ENCODE results near the gene GSE1.

Gene GSE1

GRCh38 chr16:85632709-85633437, 19.8 kb downstream of the GSE1 start:
- no peak for TF ChIP-seq ZFX (IDR thresholded peaks at IDR 0.05; ENCODE audit: borderline replicate concordance)
- TF ChIP-seq, protein P1, sequence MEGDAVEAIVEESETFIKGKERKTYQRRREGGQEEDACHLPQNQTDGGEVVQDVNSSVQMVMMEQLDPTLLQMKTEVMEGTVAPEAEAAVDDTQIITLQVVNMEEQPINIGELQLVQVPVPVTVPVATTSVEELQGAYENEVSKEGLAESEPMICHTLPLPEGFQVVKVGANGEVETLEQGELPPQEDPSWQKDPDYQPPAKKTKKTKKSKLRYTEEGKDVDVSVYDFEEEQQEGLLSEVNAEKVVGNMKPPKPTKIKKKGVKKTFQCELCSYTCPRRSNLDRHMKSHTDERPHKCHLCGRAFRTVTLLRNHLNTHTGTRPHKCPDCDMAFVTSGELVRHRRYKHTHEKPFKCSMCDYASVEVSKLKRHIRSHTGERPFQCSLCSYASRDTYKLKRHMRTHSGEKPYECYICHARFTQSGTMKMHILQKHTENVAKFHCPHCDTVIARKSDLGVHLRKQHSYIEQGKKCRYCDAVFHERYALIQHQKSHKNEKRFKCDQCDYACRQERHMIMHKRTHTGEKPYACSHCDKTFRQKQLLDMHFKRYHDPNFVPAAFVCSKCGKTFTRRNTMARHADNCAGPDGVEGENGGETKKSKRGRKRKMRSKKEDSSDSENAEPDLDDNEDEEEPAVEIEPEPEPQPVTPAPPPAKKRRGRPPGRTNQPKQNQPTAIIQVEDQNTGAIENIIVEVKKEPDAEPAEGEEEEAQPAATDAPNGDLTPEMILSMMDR (IDR thresholded peaks at IDR 0.05): no peak
- no peak overlapping the region for H3K27ac ChIP-seq

- no peak overlapping the region for H3K27ac ChIP-seq
- TF ChIP-seq, protein P1 (IDR thresholded peaks at IDR 0.05): no peak
These were observed 20.3 kb downstream of the GSE1 start for GRCh38 chr16:85633438-85633743.

- no peak for TF ChIP-seq ZFX (IDR thresholded peaks at IDR 0.05; ENCODE audit: borderline replicate concordance)
- TF ChIP-seq, protein P1 (IDR thresholded peaks at IDR 0.05): no peak
- H3K27ac ChIP-seq: no peak overlapping the region
These were observed 20.8 kb downstream of the GSE1 start for GRCh38 chr16:85633888-85634287.

DNA sequence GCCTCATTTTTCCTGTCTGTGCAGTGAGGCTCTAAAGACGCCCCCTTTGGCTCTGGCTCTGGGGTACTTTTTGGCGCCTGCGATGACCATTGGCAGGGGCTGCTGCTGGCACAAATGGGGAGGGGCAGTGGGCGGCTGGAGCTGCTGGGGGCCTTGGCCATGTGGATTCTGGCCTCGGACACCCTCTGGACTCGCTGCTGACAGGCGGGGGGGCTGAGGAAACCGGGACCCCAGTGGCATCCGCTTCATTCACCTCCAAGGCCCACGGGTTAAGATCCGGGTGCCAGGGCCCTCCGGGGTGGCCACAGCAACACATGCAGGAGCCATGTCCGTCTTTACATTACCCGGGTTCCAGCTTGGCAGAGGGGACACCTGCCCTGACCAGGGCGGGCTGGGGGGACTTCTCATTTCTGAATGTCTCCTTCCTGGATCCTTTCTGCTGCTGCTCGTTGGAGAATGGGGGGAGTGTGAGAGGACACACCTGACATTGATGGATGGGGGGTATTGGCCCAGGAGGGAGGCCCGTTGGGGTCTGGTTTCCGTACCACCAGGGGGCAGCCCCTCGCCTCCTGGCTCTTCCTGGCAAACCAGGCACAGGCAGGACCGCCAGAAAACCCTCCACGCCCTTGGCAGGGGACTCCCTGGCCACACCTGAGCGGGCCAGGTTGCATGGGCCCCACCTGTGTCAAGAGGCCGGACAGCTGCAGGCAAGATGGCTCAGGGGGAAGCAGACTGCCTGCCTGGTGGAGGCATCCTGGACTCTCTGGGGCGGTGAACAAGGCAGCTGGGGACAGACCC, 21.8 kb downstream of the GSE1 start:
- no peak overlapping the region for H3K27ac ChIP-seq
- TF ChIP-seq ZFX (IDR thresholded peaks at IDR 0.05; ENCODE audit: borderline replicate concordance): no peak
- TF ChIP-seq, protein P1 (IDR thresholded peaks at IDR 0.05): peak; percentile 31

- TF ChIP-seq, protein P1 (IDR thresholded peaks at IDR 0.05): no peak
- no peak for TF ChIP-seq ZFX (IDR thresholded peaks at IDR 0.05; ENCODE audit: borderline replicate concordance)
- no peak overlapping the region for H3K27ac ChIP-seq
These were observed 22.5 kb downstream of the GSE1 start for GRCh38 chr16:85635545-85636140.

DNA sequence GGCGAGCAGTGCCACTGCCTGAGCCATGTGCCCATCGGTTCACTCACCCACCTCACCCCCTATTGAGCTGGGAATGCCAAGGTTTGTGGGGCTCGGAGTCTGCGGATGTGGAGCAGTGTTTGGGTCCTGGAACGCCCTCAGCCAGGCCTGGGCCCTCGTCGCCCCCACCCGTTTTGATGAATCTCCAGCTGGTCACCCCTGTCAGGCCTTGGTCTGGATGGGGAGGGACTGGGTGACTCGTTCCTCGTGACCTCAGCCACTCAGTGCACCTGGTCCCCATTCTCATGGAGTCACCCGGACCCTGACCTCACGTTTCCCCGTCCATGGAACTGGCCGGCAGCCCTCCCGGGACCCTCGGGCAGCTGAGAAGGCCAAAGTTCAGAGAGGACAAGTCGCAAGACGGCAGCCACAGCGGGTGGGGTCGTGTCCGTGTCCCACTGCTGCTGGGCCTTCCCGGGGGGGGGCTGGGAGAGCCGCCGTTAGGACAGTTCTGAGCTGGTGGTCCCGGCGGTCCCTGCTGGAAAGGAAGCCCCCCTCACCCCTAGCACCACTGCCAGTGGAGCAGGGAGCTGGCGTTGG, 23.2 kb downstream of the GSE1 start:
- no peak overlapping the region for H3K27ac ChIP-seq
- TF ChIP-seq, protein P1 (IDR thresholded peaks at IDR 0.05): no peak
- TF ChIP-seq ZFX (IDR thresholded peaks at IDR 0.05; ENCODE audit: borderline replicate concordance): no peak
